ENCODE measurements around the gene GORASP2.

DNA sequence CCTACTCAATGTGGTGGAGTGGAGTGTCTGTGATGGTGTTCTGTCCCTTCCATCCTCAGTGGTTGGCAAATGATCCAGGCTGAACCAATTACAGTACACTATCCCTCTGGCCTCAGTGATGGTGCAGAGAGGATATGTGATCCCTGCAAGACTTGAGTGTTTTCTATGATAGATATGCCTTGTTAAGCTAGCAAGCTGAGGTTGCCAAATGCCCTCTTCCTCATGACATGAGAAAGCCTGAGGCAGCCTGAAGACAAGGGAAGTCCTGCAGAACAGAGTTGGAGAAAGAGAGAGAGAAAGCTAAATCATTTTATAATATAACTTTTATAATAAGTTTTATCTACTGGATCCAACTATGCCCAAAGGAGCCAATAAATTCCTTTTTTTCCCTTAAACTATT, 41.6 kb upstream of the GORASP2 start:
- no peak for TF ChIP-seq CEBPB (IDR thresholded peaks at IDR 0.05)
- TF ChIP-seq, protein P1, sequence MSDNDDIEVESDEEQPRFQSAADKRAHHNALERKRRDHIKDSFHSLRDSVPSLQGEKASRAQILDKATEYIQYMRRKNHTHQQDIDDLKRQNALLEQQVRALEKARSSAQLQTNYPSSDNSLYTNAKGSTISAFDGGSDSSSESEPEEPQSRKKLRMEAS (IDR thresholded peaks at IDR 0.05), result no peak
- TF ChIP-seq EP300 (IDR thresholded peaks at IDR 0.05; ENCODE audit: borderline replicate concordance), result no peak
- no peak for TF ChIP-seq YY1 (IDR thresholded peaks at IDR 0.05; ENCODE audit: low read depth)
- no peak for TF ChIP-seq RAD21 (IDR thresholded peaks at IDR 0.05; ENCODE audit: low read depth)
- no peak for TF ChIP-seq TEAD4 (IDR thresholded peaks at IDR 0.05)
- no peak for TF ChIP-seq NFIC (IDR thresholded peaks at IDR 0.05)
- TF ChIP-seq TCF12 (IDR thresholded peaks at IDR 0.05; ENCODE audit: low read depth), result no peak
- TF ChIP-seq CREB1 (IDR thresholded peaks at IDR 0.05; ENCODE audit: low read depth), result no peak
- TF ChIP-seq, protein P2, sequence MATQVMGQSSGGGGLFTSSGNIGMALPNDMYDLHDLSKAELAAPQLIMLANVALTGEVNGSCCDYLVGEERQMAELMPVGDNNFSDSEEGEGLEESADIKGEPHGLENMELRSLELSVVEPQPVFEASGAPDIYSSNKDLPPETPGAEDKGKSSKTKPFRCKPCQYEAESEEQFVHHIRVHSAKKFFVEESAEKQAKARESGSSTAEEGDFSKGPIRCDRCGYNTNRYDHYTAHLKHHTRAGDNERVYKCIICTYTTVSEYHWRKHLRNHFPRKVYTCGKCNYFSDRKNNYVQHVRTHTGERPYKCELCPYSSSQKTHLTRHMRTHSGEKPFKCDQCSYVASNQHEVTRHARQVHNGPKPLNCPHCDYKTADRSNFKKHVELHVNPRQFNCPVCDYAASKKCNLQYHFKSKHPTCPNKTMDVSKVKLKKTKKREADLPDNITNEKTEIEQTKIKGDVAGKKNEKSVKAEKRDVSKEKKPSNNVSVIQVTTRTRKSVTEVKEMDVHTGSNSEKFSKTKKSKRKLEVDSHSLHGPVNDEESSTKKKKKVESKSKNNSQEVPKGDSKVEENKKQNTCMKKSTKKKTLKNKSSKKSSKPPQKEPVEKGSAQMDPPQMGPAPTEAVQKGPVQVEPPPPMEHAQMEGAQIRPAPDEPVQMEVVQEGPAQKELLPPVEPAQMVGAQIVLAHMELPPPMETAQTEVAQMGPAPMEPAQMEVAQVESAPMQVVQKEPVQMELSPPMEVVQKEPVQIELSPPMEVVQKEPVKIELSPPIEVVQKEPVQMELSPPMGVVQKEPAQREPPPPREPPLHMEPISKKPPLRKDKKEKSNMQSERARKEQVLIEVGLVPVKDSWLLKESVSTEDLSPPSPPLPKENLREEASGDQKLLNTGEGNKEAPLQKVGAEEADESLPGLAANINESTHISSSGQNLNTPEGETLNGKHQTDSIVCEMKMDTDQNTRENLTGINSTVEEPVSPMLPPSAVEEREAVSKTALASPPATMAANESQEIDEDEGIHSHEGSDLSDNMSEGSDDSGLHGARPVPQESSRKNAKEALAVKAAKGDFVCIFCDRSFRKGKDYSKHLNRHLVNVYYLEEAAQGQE (IDR thresholded peaks at IDR 0.05; ENCODE audit: low read depth), result no peak
- TF ChIP-seq TAF1 (IDR thresholded peaks at IDR 0.05; ENCODE audit: low read depth), result no peak
- TF ChIP-seq, protein P3, sequence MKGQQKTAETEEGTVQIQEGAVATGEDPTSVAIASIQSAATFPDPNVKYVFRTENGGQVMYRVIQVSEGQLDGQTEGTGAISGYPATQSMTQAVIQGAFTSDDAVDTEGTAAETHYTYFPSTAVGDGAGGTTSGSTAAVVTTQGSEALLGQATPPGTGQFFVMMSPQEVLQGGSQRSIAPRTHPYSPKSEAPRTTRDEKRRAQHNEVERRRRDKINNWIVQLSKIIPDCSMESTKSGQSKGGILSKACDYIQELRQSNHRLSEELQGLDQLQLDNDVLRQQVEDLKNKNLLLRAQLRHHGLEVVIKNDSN (IDR thresholded peaks at IDR 0.05), result no peak
- TF ChIP-seq EGR1 (IDR thresholded peaks at IDR 0.05), result no peak
- TF ChIP-seq ZBTB7A (IDR thresholded peaks at IDR 0.05; ENCODE audit: low read depth), result no peak
